Hepatocyte (in vitro differentiated cells): ENCODE results near the gene TMOD1. TPM values are rescaled to one million over a fixed set of nuclear protein-coding genes. Genes with fewer than 3 reads are reported as not detected.

Experiments
- DNase-seq: peaks from one replicate; pipeline ENCODE4 v3.0.0-alpha.2; 2016; ENCODE audit warnings: low spot score
- H2AFZ ChIP-seq: fragments of 200-600 bp; sonication (generic); 2 replicates; pipeline ENCODE4 v1.6.0; 2016; ENCODE audit warnings: antibody characterized with exemption, mild to moderate bottlenecking
- H3K27ac ChIP-seq: fragments of 200-600 bp; sonication (generic); 2 replicates; pipeline ENCODE4 v1.5.1; 2016; ENCODE audit warnings: mild to moderate bottlenecking
- H3K27me3 ChIP-seq: fragments of 200-600 bp; sonication (generic); 2 replicates; pipeline ENCODE4 v1.6.1; 2016
- H3K36me3 ChIP-seq: fragments of 200-600 bp; sonication (generic); replicated peaks from 2 replicates; pipeline ENCODE4 v1.5.1; 2016; ENCODE audit warnings: low read depth; ENCODE audit not compliant: insufficient read depth
- H3K4me1 ChIP-seq: fragments of 200-600 bp; sonication (generic); 2 replicates; pipeline ENCODE4 v1.5.1; 2016; ENCODE audit warnings: mild to moderate bottlenecking, moderate library complexity; ENCODE audit not compliant: insufficient read depth
- H3K4me2 ChIP-seq: fragments of 200-600 bp; sonication (generic); 2 replicates; pipeline ENCODE4 v1.6.0; 2016
- H3K4me3 ChIP-seq: fragments of 200-600 bp; sonication (generic); 2 replicates; pipeline ENCODE4 v1.5.1; 2016; ENCODE audit warnings: mild to moderate bottlenecking
- H3K79me2 ChIP-seq: fragments of 200-600 bp; sonication (generic); 2 replicates; pipeline ENCODE4 v1.6.0; 2017; ENCODE audit warnings: mild to moderate bottlenecking
- H3K9me2 ChIP-seq: fragments of 200-600 bp; sonication (generic); replicated peaks from 2 replicates; pipeline ENCODE4 v1.6.0; 2017; ENCODE audit warnings: mild to moderate bottlenecking; ENCODE audit not compliant: insufficient read depth
- H3K9me3 ChIP-seq: fragments of 200-600 bp; sonication (generic); 2 replicates; pipeline ENCODE4 v1.5.1; 2016; ENCODE audit warnings: low read depth, mild to moderate bottlenecking
- H4K20me1 ChIP-seq: fragments of 200-600 bp; sonication (generic); 2 replicates; pipeline ENCODE4 v1.6.0; 2016; ENCODE audit warnings: mild to moderate bottlenecking; ENCODE audit not compliant: insufficient read depth, poor library complexity, severe bottlenecking
- EZH2 ChIP-seq: fragments of 200-600 bp; sonication (generic); IDR thresholded peaks from 2 replicates; pipeline ENCODE4 v1.6.1; 2016; ENCODE audit warnings: antibody characterized with exemption, mild to moderate bottlenecking, borderline replicate concordance
- EZH2phosphoT487 ChIP-seq: fragments of 200-600 bp; sonication (generic); IDR thresholded peaks from one replicate; pipeline ENCODE4 v1.6.1; 2018; ENCODE audit warnings: antibody characterized with exemption, mild to moderate bottlenecking, low read depth, moderate library complexity; ENCODE audit not compliant: unreplicated experiment, severe bottlenecking
- WGBS: methylation state at CpG from one replicate; pipeline ENCODE4 v1.1.6; 2016; ENCODE audit warnings: low lambda C conversion rate; ENCODE audit errors: missing lambda C conversion rate; 5-methylcytosine and 5-hydroxymethylcytosine counted together
- polyA plus RNA-seq: library from polyadenylated mRNA; unstranded; fragments of >200 nt; fragmentation: Nextera tagmentation; extraction: Ambion mirVana; gene quantifications from 2 replicates; pipeline ENCODE4 v1.2.1, GENCODE V29; 2016
- total RNA-seq: library from RNA; depleted of rRNA; stranded (reverse); fragments of >200 nt; gene quantifications from 2 replicates; pipeline ENCODE4 v1.2.3, GENCODE V29; 2014
- TF ChIP-seq, protein P1 (sequence below): fragments of 200-600 bp; sonication (generic); IDR thresholded peaks from 2 replicates; pipeline ENCODE4 v1.5.1; 2016; ENCODE audit warnings: antibody characterized with exemption, mild to moderate bottlenecking; ENCODE audit not compliant: poor library complexity

Gene TMOD1
- total and polyA plus RNA-seq, 2 experiments from 2014 or later, result 0.47 to 3.5 TPM

DNA sequence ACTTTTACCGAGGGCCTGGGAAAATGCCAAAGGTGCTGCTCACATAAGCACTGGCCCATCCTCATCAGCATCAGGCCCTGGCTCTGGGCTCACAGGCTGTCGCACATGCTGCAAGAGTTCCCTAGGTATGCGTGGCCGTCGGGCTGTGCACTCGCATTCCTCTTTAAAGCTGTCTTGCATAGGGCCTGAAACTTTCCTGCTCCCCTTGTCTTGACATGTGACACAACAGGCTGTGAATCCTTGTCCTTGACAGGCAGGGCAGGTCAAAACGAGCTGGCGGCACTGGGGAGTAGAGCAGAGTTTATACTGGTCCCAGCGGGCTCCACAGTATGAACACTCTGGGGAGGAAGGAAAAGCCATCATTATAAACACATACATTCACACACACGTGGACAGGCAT is 101.0 kb downstream of the TMOD1 start:
- H3K9me3 ChIP-seq, result no peaks in the 10 kb centered on the region
- H3K27me3 ChIP-seq, result no peaks in the 10 kb centered on the region
- no peaks in the 10 kb centered on the region for H3K79me2 ChIP-seq
- H4K20me1 ChIP-seq, result no peaks in the 10 kb centered on the region
- no peaks in the 10 kb centered on the region for H3K4me1 ChIP-seq
- no peaks in the 10 kb centered on the region for H3K36me3 ChIP-seq
- no peaks in the 10 kb centered on the region for H3K9me2 ChIP-seq
- no peak overlapping the region for H2AFZ ChIP-seq
- no peak for DNase-seq
- H3K27ac ChIP-seq, result no peak overlapping the region
- 95% methylated on average over 10 of the region's 10 CpGs for WGBS
- H3K4me3 ChIP-seq, result no peak overlapping the region
- TF ChIP-seq EZH2, result no peak
- no peak for TF ChIP-seq EZH2phosphoT487
- TF ChIP-seq, protein P1, sequence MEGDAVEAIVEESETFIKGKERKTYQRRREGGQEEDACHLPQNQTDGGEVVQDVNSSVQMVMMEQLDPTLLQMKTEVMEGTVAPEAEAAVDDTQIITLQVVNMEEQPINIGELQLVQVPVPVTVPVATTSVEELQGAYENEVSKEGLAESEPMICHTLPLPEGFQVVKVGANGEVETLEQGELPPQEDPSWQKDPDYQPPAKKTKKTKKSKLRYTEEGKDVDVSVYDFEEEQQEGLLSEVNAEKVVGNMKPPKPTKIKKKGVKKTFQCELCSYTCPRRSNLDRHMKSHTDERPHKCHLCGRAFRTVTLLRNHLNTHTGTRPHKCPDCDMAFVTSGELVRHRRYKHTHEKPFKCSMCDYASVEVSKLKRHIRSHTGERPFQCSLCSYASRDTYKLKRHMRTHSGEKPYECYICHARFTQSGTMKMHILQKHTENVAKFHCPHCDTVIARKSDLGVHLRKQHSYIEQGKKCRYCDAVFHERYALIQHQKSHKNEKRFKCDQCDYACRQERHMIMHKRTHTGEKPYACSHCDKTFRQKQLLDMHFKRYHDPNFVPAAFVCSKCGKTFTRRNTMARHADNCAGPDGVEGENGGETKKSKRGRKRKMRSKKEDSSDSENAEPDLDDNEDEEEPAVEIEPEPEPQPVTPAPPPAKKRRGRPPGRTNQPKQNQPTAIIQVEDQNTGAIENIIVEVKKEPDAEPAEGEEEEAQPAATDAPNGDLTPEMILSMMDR, result no peak
- H3K4me2 ChIP-seq, result no peak overlapping the region

DNA sequence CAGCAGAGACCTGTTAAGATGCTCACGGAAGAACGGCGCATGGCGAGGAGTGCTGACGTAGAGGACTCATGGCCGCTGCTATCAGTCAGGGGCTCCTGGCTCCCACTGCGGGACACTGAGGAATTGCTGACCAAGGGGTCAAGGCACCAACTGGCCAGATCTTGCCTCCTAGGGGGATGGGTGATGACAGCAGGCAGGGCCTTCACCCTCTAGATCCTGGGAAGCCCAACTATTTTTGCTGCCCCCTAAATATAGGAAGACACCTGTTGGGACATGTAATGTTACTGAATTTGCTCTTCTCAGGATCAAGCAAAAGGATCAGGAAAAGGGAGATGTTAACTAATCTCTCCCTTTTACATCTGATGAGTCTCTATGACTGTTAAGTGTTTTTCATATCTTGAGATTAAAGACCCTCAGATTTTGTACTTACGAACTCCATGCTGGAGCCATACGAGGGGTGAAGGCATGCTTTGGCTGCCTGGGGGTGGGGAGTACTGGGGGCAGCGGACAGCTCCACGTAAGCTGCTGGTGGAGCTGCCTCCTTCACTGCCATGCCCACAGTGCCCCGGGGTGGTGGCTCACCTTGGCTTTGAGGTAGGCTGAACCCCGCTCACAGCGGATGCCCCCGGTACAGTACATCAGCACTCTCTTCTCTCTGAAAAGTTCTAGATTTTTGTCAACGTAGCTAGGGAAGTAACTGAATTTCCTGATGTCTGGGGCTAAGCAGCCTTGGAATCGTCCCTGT is 103.6 kb downstream of the TMOD1 start:
- no peaks in the 10 kb centered on the region for H3K79me2 ChIP-seq
- H3K4me2 ChIP-seq, result no peak overlapping the region
- no peaks in the 10 kb centered on the region for H4K20me1 ChIP-seq
- H3K27me3 ChIP-seq, result no peaks in the 10 kb centered on the region
- no peaks in the 10 kb centered on the region for H3K9me3 ChIP-seq
- no peak overlapping the region for H3K4me3 ChIP-seq
- H2AFZ ChIP-seq, result no peak overlapping the region
- H3K9me2 ChIP-seq, result no peaks in the 10 kb centered on the region
- no peaks in the 10 kb centered on the region for H3K36me3 ChIP-seq
- 99% methylated on average over 17 of the region's 17 CpGs for WGBS
- no peaks in the 10 kb centered on the region for H3K4me1 ChIP-seq
- DNase-seq, result no peak
- TF ChIP-seq EZH2, result no peak
- TF ChIP-seq EZH2phosphoT487, result no peak
- TF ChIP-seq, protein P1, result no peak
- H3K27ac ChIP-seq, result no peak overlapping the region

DNA sequence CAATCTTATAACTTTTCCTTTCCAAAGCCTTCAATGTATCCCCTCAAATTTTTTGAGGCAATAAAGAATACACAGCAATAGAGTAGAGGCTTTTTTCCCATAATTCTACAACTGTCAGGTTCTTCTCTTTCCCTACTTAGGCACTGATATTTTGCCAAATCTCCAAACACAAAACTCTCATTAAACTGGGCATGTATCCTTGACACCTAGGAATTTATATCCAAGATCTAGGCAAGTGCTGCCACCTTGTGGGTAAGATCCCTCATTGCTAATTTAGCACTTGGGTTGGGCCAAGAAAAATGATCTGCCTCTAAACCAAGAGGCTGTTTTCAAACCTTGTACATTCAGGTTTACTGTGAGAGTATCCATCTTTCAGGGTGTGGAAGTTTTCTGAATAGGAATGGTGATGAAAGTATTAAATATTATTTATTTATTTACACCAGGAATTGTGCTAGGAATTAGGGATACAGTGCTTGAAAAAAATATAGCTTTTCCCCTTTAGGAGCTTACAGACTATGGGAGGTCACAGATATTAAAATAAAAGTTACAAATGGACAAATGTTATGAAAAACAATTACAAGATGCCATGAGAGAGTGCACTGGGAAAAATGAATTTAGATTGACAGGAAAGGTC is 114.1 kb downstream of the TMOD1 start:
- DNase-seq, result peak; percentile 79
- Histone ChIP-seq H3K27ac (no peak overlapping the region), H3K9me2 (no peaks in the 10 kb centered on the region), H3K27me3 (no peaks in the 10 kb centered on the region), H2AFZ (no peak overlapping the region), H3K79me2 (no peaks in the 10 kb centered on the region), H3K9me3 (no peaks in the 10 kb centered on the region), H4K20me1 (no peaks in the 10 kb centered on the region), H3K4me1 (no peaks in the 10 kb centered on the region), H3K4me3 (no peak overlapping the region), H3K4me2 (no peak overlapping the region), H3K36me3 (no peaks in the 10 kb centered on the region)
- no peak for TF ChIP-seq EZH2phosphoT487
- TF ChIP-seq, protein P1, result peak; percentile 93
- TF ChIP-seq EZH2, result no peak
